Measurements from ENCODE around the gene ERICH4. TPM values are rescaled to one million over a fixed set of nuclear protein-coding genes. Genes with fewer than 3 reads are reported as not detected.
"Not testable (repeated sequence)": the region's sequence is repeated elsewhere in the genome, so short reads cannot be mapped to it uniquely, and the experiment has no call there.

ERICH4 gene
- 1 to 10 TPM; 4.2 to 7.2 (median 6.2) TPM for polyA plus RNA-seq (ENCODE audit: insufficient read length in 3 of 3)
- long read RNA-seq, donor 1, partial matches to known transcripts = 0 of 1 reads
- long read RNA-seq, donor 1, other reads (novel, unspliced or antisense) = 0 of 1 reads
- long read RNA-seq, donor 2, partial matches to known transcripts = 0 of 1 reads
- long read RNA-seq, donor 2, other reads (novel, unspliced or antisense) = 0 of 1 reads
- long read RNA-seq, donor 3, partial matches to known transcripts = 0 of 3 reads
- long read RNA-seq, donor 3, other reads (novel, unspliced or antisense) = 0 of 3 reads
- long read RNA-seq, donor 4, partial matches to known transcripts = 0 of 2 reads
- long read RNA-seq, donor 4, other reads (novel, unspliced or antisense) = 0 of 2 reads
- long read RNA-seq, donor 5, transcript ERICH4-201 (2 exons, 946 nt) = major isoform, 8 of 8 reads
- long read RNA-seq, donor 5, partial matches to known transcripts = 0 of 8 reads
- long read RNA-seq, donor 5, other reads (novel, unspliced or antisense) = 0 of 8 reads
- long read RNA-seq, donor 6, transcript ERICH4-201 (2 exons, 946 nt) = major isoform, 6 of 11 reads
- long read RNA-seq, donor 6, partial matches to known transcripts = 5 of 11 reads
- long read RNA-seq, donor 6, other reads (novel, unspliced or antisense) = 0 of 11 reads
- long read RNA-seq, donor 7, transcript ERICH4-201 (2 exons, 946 nt) = major isoform, 5 of 5 reads
- long read RNA-seq, donor 7, partial matches to known transcripts = 0 of 5 reads
- long read RNA-seq, donor 7, other reads (novel, unspliced or antisense) = 0 of 5 reads
- long read RNA-seq, donor 8, transcript ERICH4-201 (2 exons, 946 nt) = major isoform, 9 of 23 reads
- long read RNA-seq, donor 8, partial matches to known transcripts = 14 of 23 reads
- long read RNA-seq, donor 8, other reads (novel, unspliced or antisense) = 0 of 23 reads
- long read RNA-seq, donor 9 = 0 reads
- long read RNA-seq, donor 10, transcript ERICH4-201 (2 exons, 946 nt) = major isoform, 5 of 10 reads
- long read RNA-seq, donor 10, partial matches to known transcripts = 5 of 10 reads
- long read RNA-seq, donor 10, other reads (novel, unspliced or antisense) = 0 of 10 reads
- long read RNA-seq, donor 11, partial matches to known transcripts = 0 of 1 reads
- long read RNA-seq, donor 11, other reads (novel, unspliced or antisense) = 0 of 1 reads
- long read RNA-seq, donor 12 = 0 reads
- long read RNA-seq, donor 13, partial matches to known transcripts = 0 of 2 reads
- long read RNA-seq, donor 13, other reads (novel, unspliced or antisense) = 0 of 2 reads
- long read RNA-seq, donor 14, partial matches to known transcripts = 0 of 2 reads
- long read RNA-seq, donor 14, other reads (novel, unspliced or antisense) = 0 of 2 reads
- long read RNA-seq, donor 15 = 0 reads
- long read RNA-seq, donor 16, transcript ERICH4-201 (2 exons, 946 nt) = major isoform, 6 of 6 reads
- long read RNA-seq, donor 16, partial matches to known transcripts = 0 of 6 reads
- long read RNA-seq, donor 16, other reads (novel, unspliced or antisense) = 0 of 6 reads

- DNase-seq (ENCODE audit: extremely low read depth in 1 of 11, low read depth in 9 of 11, low spot score in 4 of 11) = no peak
Measured at GRCh38 chr19:41442473-41443355, at the start of gene ERICH4. ERICH4 (plus strand) TSS chr19:41443156; CDS start chr19:41443170, 14 bp downstream.

- no peak for DNase-seq (ENCODE audit: extremely low read depth in 1 of 11, low read depth in 9 of 11, low spot score in 4 of 11)
Measured at GRCh38 chr19:41395355-41395754, 47.6 kb upstream of the ERICH4 start.

GRCh38 chr19:41397086-41398049 is 45.6 kb upstream of the ERICH4 start, which contains the start of the genes BCKDHA and EXOSC5:
BCKDHA (plus strand) TSS chr19:41397818; CDS start chr19:41397828, 10 bp downstream.
EXOSC5 (minus strand) TSS chr19:41397359; CDS start chr19:41397328, 31 bp downstream.
- peak; percentile 98 to 100 (median 100) for DNase-seq (ENCODE audit: extremely low read depth in 1 of 11, low read depth in 9 of 11, low spot score in 4 of 11)

- no peak for DNase-seq (ENCODE audit: extremely low read depth in 1 of 11, low read depth in 9 of 11, low spot score in 4 of 11)
Measured at GRCh38 chr19:41398050-41398418, 44.9 kb upstream of the ERICH4 start.

GRCh38 chr19:41398598-41398997 is 44.4 kb upstream of the ERICH4 start:
- no peak for DNase-seq (ENCODE audit: extremely low read depth in 1 of 11, low read depth in 9 of 11, low spot score in 4 of 11)

GRCh38 chr19:41399091-41399490 is 43.9 kb upstream of the ERICH4 start:
- DNase-seq (ENCODE audit: extremely low read depth in 1 of 11, low read depth in 9 of 11, low spot score in 4 of 11) = no peak

- DNase-seq (ENCODE audit: extremely low read depth in 1 of 11, low read depth in 9 of 11, low spot score in 4 of 11) = no peak
Measured at GRCh38 chr19:41399525-41399924, 43.4 kb upstream of the ERICH4 start.

- no peak for DNase-seq (ENCODE audit: extremely low read depth in 1 of 11, low read depth in 9 of 11, low spot score in 4 of 11)
Measured at GRCh38 chr19:41401483-41401882, 41.5 kb upstream of the ERICH4 start.

GRCh38 chr19:41402010-41402409 is 40.9 kb upstream of the ERICH4 start:
- no peak for DNase-seq (ENCODE audit: extremely low read depth in 1 of 11, low read depth in 9 of 11, low spot score in 4 of 11)

GRCh38 chr19:41403181-41403970 is 39.6 kb upstream of the ERICH4 start:
- DNase-seq (ENCODE audit: extremely low read depth in 1 of 11, low read depth in 9 of 11, low spot score in 4 of 11) = no peak

GRCh38 chr19:41405776-41406175 is 37.2 kb upstream of the ERICH4 start:
- no peak for DNase-seq (ENCODE audit: extremely low read depth in 1 of 11, low read depth in 9 of 11, low spot score in 4 of 11)

GRCh38 chr19:41407271-41407670 is 35.7 kb upstream of the ERICH4 start:
- DNase-seq (ENCODE audit: extremely low read depth in 1 of 11, low read depth in 9 of 11, low spot score in 4 of 11) = no peak

GRCh38 chr19:41408256-41408655 is 34.7 kb upstream of the ERICH4 start:
- DNase-seq (ENCODE audit: extremely low read depth in 1 of 11, low read depth in 9 of 11, low spot score in 4 of 11) = no peak

GRCh38 chr19:41408846-41409245 is 34.1 kb upstream of the ERICH4 start:
- DNase-seq (ENCODE audit: extremely low read depth in 1 of 11, low read depth in 9 of 11, low spot score in 4 of 11) = not testable (repeated sequence)

- DNase-seq (ENCODE audit: extremely low read depth in 1 of 11, low read depth in 9 of 11, low spot score in 4 of 11) = no peak
Measured at GRCh38 chr19:41409288-41409687, 33.7 kb upstream of the ERICH4 start.
